ENCODE results near the gene DHRS12.

The DHRS12 gene

DNA sequence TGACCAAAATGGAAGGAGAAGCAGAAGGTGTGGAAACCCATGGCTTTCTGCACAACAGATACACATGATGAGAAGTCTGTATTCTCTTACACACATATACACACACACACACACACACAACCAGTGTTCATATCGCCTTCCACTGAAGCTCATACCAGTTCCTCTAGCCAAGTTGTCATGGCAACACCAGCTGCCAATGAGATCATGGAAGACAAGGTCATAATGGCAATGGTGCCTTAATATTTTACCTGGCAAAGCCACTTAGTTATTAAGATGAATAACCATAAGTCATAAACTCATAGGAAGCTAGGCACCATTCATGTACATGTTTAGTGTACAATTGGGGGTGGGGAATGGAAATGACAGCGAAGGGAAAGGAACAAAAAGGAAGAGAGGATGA, 2.6 kb upstream of the DHRS12 start:
- H3K9ac ChIP-seq (ENCODE audit: low read length), result no peak overlapping the region
- H3K79me1 ChIP-seq (ENCODE audit: low read length), result peaks cover 13% of the 10 kb centered on the region
- WGBS (ENCODE audit: extremely low coverage, insufficient coverage, insufficient read length), result no CpG with 5 or more reads among the region's 2 CpGs
- no peaks in the 10 kb centered on the region for H3K36me3 ChIP-seq (ENCODE audit: control insufficient read depth in 1 of 2, insufficient read depth in 2 of 2, low read length in 2 of 2)
- H3K4ac ChIP-seq (ENCODE audit: low read depth, low read length), result no peak overlapping the region
- no peaks in the 10 kb centered on the region for H3K27me3 ChIP-seq (ENCODE audit: insufficient read depth, low read length)
- no peak overlapping the region for H3K27ac ChIP-seq (ENCODE audit: low read depth, low read length)
- no peak overlapping the region for H2BK5ac ChIP-seq (ENCODE audit: low read depth, low read length, poor library complexity)
- no peak overlapping the region for H2AK5ac ChIP-seq (ENCODE audit: low read length)
- no peaks in the 10 kb centered on the region for H3K9me3 ChIP-seq (ENCODE audit: insufficient read depth, low read depth, low read length)
- H3K79me2 ChIP-seq (ENCODE audit: control insufficient read depth, insufficient read depth, low read length, poor library complexity), result peaks cover 8% of the 10 kb centered on the region
- no peak overlapping the region for H4K12ac ChIP-seq (ENCODE audit: low read depth, low read length)
- no peak overlapping the region for H2BK12ac ChIP-seq (ENCODE audit: low read length)
- H2AFZ ChIP-seq (ENCODE audit: insufficient read depth, low read length, poor library complexity), result no peak overlapping the region
- no peak overlapping the region for H3K4me2 ChIP-seq (ENCODE audit: low read length)
- peaks cover 13 to 14% of the 10 kb centered on the region in 2 experiments for H3K4me1 ChIP-seq (ENCODE audit: control insufficient read depth in 1 of 2, insufficient read depth in 2 of 2, low read length in 2 of 2)
- no peak overlapping the region for H2BK120ac ChIP-seq (ENCODE audit: insufficient read depth, low read length, poor library complexity)
- no peak overlapping the region for H3K14ac ChIP-seq (ENCODE audit: low read length)
- no peak overlapping the region for H3K23ac ChIP-seq (ENCODE audit: low read length)
- DNase-seq, result no peak
- H4K8ac ChIP-seq (ENCODE audit: low read depth, low read length), result no peak overlapping the region
- H3K18ac ChIP-seq (ENCODE audit: low read length), result no peak overlapping the region
- no peak overlapping the region for H3K4me3 ChIP-seq (ENCODE audit: low read depth, low read length)
- no peak overlapping the region for H4K91ac ChIP-seq (ENCODE audit: low read depth, low read length)

GRCh38 chr13:51805925-51806324, 2.0 kb upstream of the DHRS12 start:
- no peak for DNase-seq
- Histone ChIP-seq H3K4me2 (ENCODE audit: low read length) (no peak overlapping the region), H3K18ac (ENCODE audit: low read length) (no peak overlapping the region), H4K91ac (ENCODE audit: low read depth, low read length) (no peak overlapping the region), H3K9ac (ENCODE audit: low read length) (no peak overlapping the region), H3K27ac (ENCODE audit: low read depth, low read length) (no peak overlapping the region), H3K4me3 (ENCODE audit: low read depth, low read length) (no peak overlapping the region), H3K36me3 (ENCODE audit: control insufficient read depth in 1 of 2, insufficient read depth in 2 of 2, low read length in 2 of 2) (no peaks in the 10 kb centered on the region), H2AK5ac (ENCODE audit: low read length) (no peak overlapping the region), H3K79me2 (ENCODE audit: control insufficient read depth, insufficient read depth, low read length, poor library complexity) (peaks cover 8% of the 10 kb centered on the region), H3K4ac (ENCODE audit: low read depth, low read length) (no peak overlapping the region), H2BK5ac (ENCODE audit: low read depth, low read length, poor library complexity) (no peak overlapping the region), H2AFZ (ENCODE audit: insufficient read depth, low read length, poor library complexity) (no peak overlapping the region), H3K14ac (ENCODE audit: low read length) (no peak overlapping the region), H2BK12ac (ENCODE audit: low read length) (no peak overlapping the region), H4K12ac (ENCODE audit: low read depth, low read length) (no peak overlapping the region), H3K9me3 (ENCODE audit: insufficient read depth, low read depth, low read length) (no peaks in the 10 kb centered on the region), H2BK120ac (ENCODE audit: insufficient read depth, low read length, poor library complexity) (no peak overlapping the region), H3K23ac (ENCODE audit: low read length) (no peak overlapping the region), H3K27me3 (ENCODE audit: insufficient read depth, low read length) (no peaks in the 10 kb centered on the region), H3K79me1 (ENCODE audit: low read length) (peaks cover 13% of the 10 kb centered on the region), H3K4me1 (ENCODE audit: control insufficient read depth in 1 of 2, insufficient read depth in 2 of 2, low read length in 2 of 2) (peaks cover 13 to 14% of the 10 kb centered on the region in 2 experiments), H4K8ac (ENCODE audit: low read depth, low read length) (no peak overlapping the region)
- WGBS (ENCODE audit: extremely low coverage, insufficient coverage, insufficient read length), result no CpG with 5 or more reads among the region's 2 CpGs

DNA sequence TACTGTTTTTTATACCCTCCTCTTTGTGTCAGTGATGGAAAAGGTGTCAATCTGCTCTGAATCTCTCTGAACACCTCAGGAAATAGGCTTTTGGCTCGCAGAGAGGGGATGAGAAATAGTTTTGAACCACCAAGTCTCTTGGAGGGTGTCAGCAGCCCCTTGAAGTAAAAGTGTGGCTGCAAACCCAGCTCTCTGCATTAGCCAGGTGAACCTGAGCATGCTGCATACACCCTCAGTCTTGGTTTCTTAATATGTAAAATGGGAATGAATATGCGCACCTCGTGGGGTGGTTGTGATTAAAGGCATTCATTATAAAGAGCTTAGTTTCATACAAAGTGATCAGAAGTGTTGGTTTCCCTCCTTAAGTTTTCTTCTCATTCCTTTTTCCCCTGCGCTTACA, 1.4 kb upstream of the DHRS12 start:
- Histone ChIP-seq H2BK120ac (ENCODE audit: insufficient read depth, low read length, poor library complexity) (no peak overlapping the region), H3K79me1 (ENCODE audit: low read length) (peaks cover 13% of the 10 kb centered on the region), H3K4me2 (ENCODE audit: low read length) (no peak overlapping the region), H3K18ac (ENCODE audit: low read length) (no peak overlapping the region), H3K9ac (ENCODE audit: low read length) (no peak overlapping the region), H3K4me3 (ENCODE audit: low read depth, low read length) (no peak overlapping the region), H3K36me3 (ENCODE audit: control insufficient read depth in 1 of 2, insufficient read depth in 2 of 2, low read length in 2 of 2) (no peaks in the 10 kb centered on the region), H2BK12ac (ENCODE audit: low read length) (no peak overlapping the region), H3K9me3 (ENCODE audit: insufficient read depth, low read depth, low read length) (no peaks in the 10 kb centered on the region), H2BK5ac (ENCODE audit: low read depth, low read length, poor library complexity) (no peak overlapping the region), H2AFZ (ENCODE audit: insufficient read depth, low read length, poor library complexity) (no peak overlapping the region), H4K8ac (ENCODE audit: low read depth, low read length) (no peak overlapping the region), H2AK5ac (ENCODE audit: low read length) (no peak overlapping the region), H4K91ac (ENCODE audit: low read depth, low read length) (no peak overlapping the region), H3K4me1 (ENCODE audit: control insufficient read depth in 1 of 2, insufficient read depth in 2 of 2, low read length in 2 of 2) (peaks cover 13 to 14% of the 10 kb centered on the region in 2 experiments), H3K4ac (ENCODE audit: low read depth, low read length) (no peak overlapping the region), H3K27ac (ENCODE audit: low read depth, low read length) (no peak overlapping the region), H3K14ac (ENCODE audit: low read length) (no peak overlapping the region), H3K27me3 (ENCODE audit: insufficient read depth, low read length) (no peaks in the 10 kb centered on the region), H3K23ac (ENCODE audit: low read length) (no peak overlapping the region), H3K79me2 (ENCODE audit: control insufficient read depth, insufficient read depth, low read length, poor library complexity) (peaks cover 8% of the 10 kb centered on the region), H4K12ac (ENCODE audit: low read depth, low read length) (no peak overlapping the region)
- no peak for DNase-seq
- no CpG with 5 or more reads among the region's 4 CpGs for WGBS (ENCODE audit: extremely low coverage, insufficient coverage, insufficient read length)

DNA sequence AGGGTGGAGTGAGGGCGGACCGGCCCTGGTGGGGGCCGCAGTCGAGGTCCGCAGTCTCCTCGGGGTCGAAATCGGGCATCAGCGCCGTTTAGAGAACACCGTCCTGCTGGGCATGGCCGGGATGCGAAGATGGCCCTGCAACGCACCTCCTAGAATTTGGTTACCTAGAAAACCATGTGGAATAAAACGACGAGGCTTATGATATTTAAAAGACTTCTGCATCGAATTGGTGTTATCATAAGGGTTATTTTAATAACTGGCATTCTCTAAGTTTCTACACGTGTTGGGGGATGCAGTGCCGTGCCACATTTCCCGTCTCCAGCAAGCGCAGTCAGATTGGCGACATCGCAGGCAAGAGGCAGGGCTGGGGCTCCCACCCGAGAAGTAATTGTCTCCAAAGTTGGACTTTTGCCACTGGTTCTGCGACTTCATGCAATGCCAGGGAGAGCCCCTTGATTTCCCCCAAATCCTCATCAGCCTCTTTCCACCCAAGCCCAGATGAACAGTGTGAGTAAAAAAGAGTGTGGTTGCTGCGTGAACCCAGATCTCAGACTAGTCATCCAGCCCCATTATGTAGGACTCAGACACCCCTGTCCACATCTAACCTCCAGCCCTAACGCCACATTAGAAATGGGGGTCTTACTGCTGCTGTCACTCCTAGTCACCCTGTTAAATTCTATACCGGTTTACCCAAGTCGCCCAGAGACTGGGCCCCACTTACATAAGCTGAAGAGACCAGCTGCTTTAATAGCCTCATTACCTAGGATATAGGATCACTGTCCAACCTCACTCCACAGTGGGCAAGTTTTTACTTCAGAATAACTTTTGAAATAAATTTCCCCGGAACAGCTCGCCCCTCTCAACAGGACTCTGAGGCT, 571 bp upstream of the DHRS12 start:
- no peaks in the 10 kb centered on the region for H3K9me3 ChIP-seq (ENCODE audit: insufficient read depth, low read depth, low read length)
- H3K4me2 ChIP-seq (ENCODE audit: low read length), result peak overlapping the region; percentile 77
- H3K36me3 ChIP-seq (ENCODE audit: control insufficient read depth in 1 of 2, insufficient read depth in 2 of 2, low read length in 2 of 2), result no peaks in the 10 kb centered on the region
- H2AK5ac ChIP-seq (ENCODE audit: low read length), result no peak overlapping the region
- H3K4me1 ChIP-seq (ENCODE audit: control insufficient read depth in 1 of 2, insufficient read depth in 2 of 2, low read length in 2 of 2), result peaks cover 13 to 14% of the 10 kb centered on the region in 2 experiments
- peak overlapping the region; percentile 73 for H4K12ac ChIP-seq (ENCODE audit: low read depth, low read length)
- no CpG with 5 or more reads among the region's 31 CpGs for WGBS (ENCODE audit: extremely low coverage, insufficient coverage, insufficient read length)
- no peaks in the 10 kb centered on the region for H3K27me3 ChIP-seq (ENCODE audit: insufficient read depth, low read length)
- peak overlapping the region; percentile 33 for H2BK5ac ChIP-seq (ENCODE audit: low read depth, low read length, poor library complexity)
- no peak for DNase-seq
- H3K79me1 ChIP-seq (ENCODE audit: low read length), result peaks cover 13% of the 10 kb centered on the region
- H2BK120ac ChIP-seq (ENCODE audit: insufficient read depth, low read length, poor library complexity), result no peak overlapping the region
- peak overlapping the region; percentile 43 for H2AFZ ChIP-seq (ENCODE audit: insufficient read depth, low read length, poor library complexity)
- H4K91ac ChIP-seq (ENCODE audit: low read depth, low read length), result peak overlapping the region; percentile 100
- peak overlapping the region; percentile 38 for H3K9ac ChIP-seq (ENCODE audit: low read length)
- peak overlapping the region; percentile 96 for H3K27ac ChIP-seq (ENCODE audit: low read depth, low read length)
- no peak overlapping the region for H3K23ac ChIP-seq (ENCODE audit: low read length)
- H4K8ac ChIP-seq (ENCODE audit: low read depth, low read length), result peak overlapping the region; percentile 100
- H2BK12ac ChIP-seq (ENCODE audit: low read length), result no peak overlapping the region
- H3K4ac ChIP-seq (ENCODE audit: low read depth, low read length), result no peak overlapping the region
- H3K14ac ChIP-seq (ENCODE audit: low read length), result peak overlapping the region; percentile 77
- peak overlapping the region; percentile 95 for H3K4me3 ChIP-seq (ENCODE audit: low read depth, low read length)
- H3K79me2 ChIP-seq (ENCODE audit: control insufficient read depth, insufficient read depth, low read length, poor library complexity), result peaks cover 8% of the 10 kb centered on the region
- H3K18ac ChIP-seq (ENCODE audit: low read length), result peak overlapping the region; percentile 71
